IPS DF 6.9 (cell line): ENCODE measurements around the gene PARL.

Source experiments
- DNase-seq: peaks from one replicate; pipeline ENCODE4 v3.0.0-alpha.2; 2013; ENCODE audit warnings: low read depth, low spot score
- H3K27ac ChIP-seq: one replicate; pipeline ENCODE4 v1.5.1; 2013; ENCODE audit warnings: low read length, control low read depth
- H3K27me3 ChIP-seq: 2 replicates; pipeline ENCODE4 v1.6.1; 2013; ENCODE audit warnings: mild to moderate bottlenecking, low read length; ENCODE audit not compliant: control insufficient read depth, insufficient read depth
- H3K36me3 ChIP-seq: 2 replicates; pipeline ENCODE4 v1.6.1; 2013; ENCODE audit warnings: low read length; ENCODE audit not compliant: control insufficient read depth, insufficient read depth
- H3K4me1 ChIP-seq: 2 replicates; pipeline ENCODE4 v1.6.1; 2013; ENCODE audit warnings: low read length; ENCODE audit not compliant: control insufficient read depth, insufficient read depth
- H3K4me3 ChIP-seq: 2 replicates; pipeline ENCODE4 v1.5.1; 2013; ENCODE audit warnings: mild to moderate bottlenecking, low read length
- H3K9me3 ChIP-seq: 2 replicates; pipeline ENCODE4 v1.6.1; 2013; ENCODE audit warnings: low read length, inconsistent platforms; ENCODE audit not compliant: control insufficient read depth, insufficient read depth
- WGBS: extraction: QIAGEN DNeasy Blood & Tissue Kit; methylation state at CpG from one replicate; pipeline ENCODE4 v1.1.7; 2013; ENCODE audit warnings: mixed read lengths, missing lambda C conversion rate; ENCODE audit not compliant: insufficient read length, insufficient coverage; 5-methylcytosine and 5-hydroxymethylcytosine counted together

PARL gene

GRCh38 chr3:183811638-183812037 is 73.0 kb downstream of the PARL start:
- no peaks in the 10 kb centered on the region for H3K27me3 ChIP-seq
- no peak overlapping the region for H3K4me3 ChIP-seq
- WGBS: no CpG with 5 or more reads among the region's 11 CpGs
- DNase-seq: no peak
- peaks cover 42% of the 10 kb centered on the region for H3K36me3 ChIP-seq
- H3K27ac ChIP-seq: no peak overlapping the region
- H3K9me3 ChIP-seq: no peaks in the 10 kb centered on the region
- H3K4me1 ChIP-seq: no peaks in the 10 kb centered on the region; the same call in 1 of the 2 replicates

- no peak overlapping the region for H3K4me3 ChIP-seq
- no peaks in the 10 kb centered on the region for H3K27me3 ChIP-seq
- H3K27ac ChIP-seq: no peak overlapping the region
- peaks cover 44% of the 10 kb centered on the region for H3K36me3 ChIP-seq
- no peaks in the 10 kb centered on the region; the same call in 1 of the 2 replicates for H3K4me1 ChIP-seq
- H3K9me3 ChIP-seq: no peaks in the 10 kb centered on the region
- WGBS: no CpG with 5 or more reads among the region's 24 CpGs
- no peak for DNase-seq
Observed at GRCh38 chr3:183810643-183811594, 73.8 kb downstream of the PARL start.

- Histone ChIP-seq H3K9me3 (no peaks in the 10 kb centered on the region), H3K36me3 (peaks cover 58% of the 10 kb centered on the region), H3K27me3 (no peaks in the 10 kb centered on the region), H3K27ac (no peak overlapping the region), H3K4me3 (no peak overlapping the region), H3K4me1 (no peaks in the 10 kb centered on the region)
- DNase-seq: no peak
- no CpG with 5 or more reads among the region's 5 CpGs for WGBS
Observed at GRCh38 chr3:183809270-183809669, 75.4 kb downstream of the PARL start.

GRCh38 chr3:183808355-183808754 is 76.3 kb downstream of the PARL start:
- no peaks in the 10 kb centered on the region for H3K9me3 ChIP-seq
- no peaks in the 10 kb centered on the region for H3K4me1 ChIP-seq
- WGBS: no CpG with 5 or more reads among the region's 11 CpGs
- H3K4me3 ChIP-seq: no peak overlapping the region
- DNase-seq: no peak
- H3K27me3 ChIP-seq: no peaks in the 10 kb centered on the region
- H3K27ac ChIP-seq: no peak overlapping the region
- peaks cover 62% of the 10 kb centered on the region for H3K36me3 ChIP-seq

GRCh38 chr3:183807881-183808280 is 76.8 kb downstream of the PARL start:
- no CpG with 5 or more reads among the region's 12 CpGs for WGBS
- Histone ChIP-seq H3K4me3 (no peak overlapping the region), H3K9me3 (no peaks in the 10 kb centered on the region), H3K27me3 (no peaks in the 10 kb centered on the region), H3K36me3 (peaks cover 65% of the 10 kb centered on the region), H3K27ac (no peak overlapping the region), H3K4me1 (no peaks in the 10 kb centered on the region)
- no peak for DNase-seq

GRCh38 chr3:183807209-183807728 is 77.4 kb downstream of the PARL start:
- no peak for DNase-seq
- H3K9me3 ChIP-seq: no peaks in the 10 kb centered on the region
- H3K4me3 ChIP-seq: no peak overlapping the region
- no peaks in the 10 kb centered on the region for H3K4me1 ChIP-seq
- H3K36me3 ChIP-seq: peaks cover 69% of the 10 kb centered on the region
- no CpG with 5 or more reads among the region's 12 CpGs for WGBS
- no peak overlapping the region for H3K27ac ChIP-seq
- no peaks in the 10 kb centered on the region for H3K27me3 ChIP-seq

GRCh38 chr3:183802989-183803388 is 81.7 kb downstream of the PARL start:
- H3K9me3 ChIP-seq: no peaks in the 10 kb centered on the region
- no peaks in the 10 kb centered on the region for H3K4me1 ChIP-seq
- no peak overlapping the region for H3K4me3 ChIP-seq
- no peak overlapping the region for H3K27ac ChIP-seq
- no CpG with 5 or more reads among the region's 6 CpGs for WGBS
- no peaks in the 10 kb centered on the region for H3K27me3 ChIP-seq
- H3K36me3 ChIP-seq: peaks cover 65% of the 10 kb centered on the region
- DNase-seq: no peak

GRCh38 chr3:183801601-183802000 is 83.1 kb downstream of the PARL start:
- Histone ChIP-seq H3K27me3 (no peaks in the 10 kb centered on the region), H3K27ac (no peak overlapping the region), H3K4me3 (no peak overlapping the region), H3K4me1 (no peaks in the 10 kb centered on the region), H3K36me3 (peaks cover 56% of the 10 kb centered on the region), H3K9me3 (no peaks in the 10 kb centered on the region)
- DNase-seq: no peak
- WGBS: no CpG with 5 or more reads among the region's 5 CpGs

- no peaks in the 10 kb centered on the region for H3K9me3 ChIP-seq
- H3K36me3 ChIP-seq: peaks cover 46% of the 10 kb centered on the region
- H3K4me3 ChIP-seq: no peak overlapping the region
- no peak overlapping the region for H3K27ac ChIP-seq
- H3K27me3 ChIP-seq: no peaks in the 10 kb centered on the region
- no peak for DNase-seq
- no CpG with 5 or more reads among the region's 8 CpGs for WGBS
- H3K4me1 ChIP-seq: no peaks in the 10 kb centered on the region
Observed at GRCh38 chr3:183800243-183800863, 84.3 kb downstream of the PARL start.

- Histone ChIP-seq H3K36me3 (peaks cover 40% of the 10 kb centered on the region), H3K27ac (no peak overlapping the region), H3K4me3 (no peak overlapping the region), H3K9me3 (no peaks in the 10 kb centered on the region), H3K4me1 (no peaks in the 10 kb centered on the region), H3K27me3 (no peaks in the 10 kb centered on the region)
- DNase-seq: no peak
- no CpG with 5 or more reads among the region's 5 CpGs for WGBS
Observed at GRCh38 chr3:183799461-183799860, 85.2 kb downstream of the PARL start.
